ENCODE measurements around the gene JARID2. TPM values are rescaled to one million over a fixed set of nuclear protein-coding genes. Genes with fewer than 3 reads are reported as not detected.

JARID2 gene
- polyA plus RNA-seq, 1 donor from 2014 or later: 25.5 TPM

DNA sequence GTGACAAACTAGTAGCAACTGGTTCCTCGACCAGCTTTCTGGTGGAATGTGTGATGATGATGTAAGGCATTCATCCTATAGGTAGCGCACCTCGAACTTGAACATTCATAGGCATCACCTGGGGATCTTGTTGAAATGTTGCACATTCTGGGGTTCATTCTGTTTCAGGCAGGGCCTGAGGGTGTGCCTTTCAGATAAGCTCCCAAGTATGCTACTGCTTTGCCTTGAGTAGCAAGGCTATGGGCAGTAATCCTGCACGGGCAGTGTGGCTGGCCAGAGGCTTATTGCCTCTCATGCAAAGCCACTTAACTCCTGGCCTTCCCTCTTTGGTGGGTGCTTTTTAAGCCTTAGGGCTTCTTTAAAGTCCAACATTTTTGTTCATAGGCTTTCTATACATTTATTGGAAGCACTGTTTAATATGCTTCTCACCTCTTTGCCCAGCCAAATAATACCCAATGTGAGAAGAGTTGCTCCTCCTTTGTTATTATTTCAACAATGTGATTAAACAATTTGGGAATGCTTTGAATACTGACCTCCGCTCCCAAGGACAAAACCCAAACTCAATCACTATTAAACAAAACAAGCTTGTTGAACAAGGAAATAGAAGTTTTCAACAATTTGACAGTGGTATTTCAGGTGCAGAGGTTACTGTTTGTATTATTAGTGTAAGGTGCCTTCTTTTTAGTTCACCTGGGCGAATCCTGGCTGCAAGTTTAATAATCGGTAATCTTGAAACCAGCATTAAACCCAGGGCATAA lies 57.5 kb downstream of the JARID2 start:
- H3K4me3 ChIP-seq (ENCODE audit: low read length): no peak overlapping the region
- H3F3A ChIP-seq (ENCODE audit: insufficient read depth, low read length, poor library complexity, severe bottlenecking): no peaks in the 10 kb centered on the region
- H3K27ac ChIP-seq (ENCODE audit: low read length): no peak overlapping the region
- H3K9ac ChIP-seq (ENCODE audit: low read length): no peak overlapping the region
- no peaks in the 10 kb centered on the region for H3K9me2 ChIP-seq (ENCODE audit: insufficient read depth, low read length)
- no peaks in the 10 kb centered on the region for H3K27me3 ChIP-seq (ENCODE audit: insufficient read depth, low read depth, low read length)
- no peaks in the 10 kb centered on the region for H3K36me3 ChIP-seq (ENCODE audit: insufficient read depth, low read length)
- H4K20me1 ChIP-seq (ENCODE audit: insufficient read depth): no peaks in the 10 kb centered on the region
- H3K9me3 ChIP-seq (ENCODE audit: low read length): no peaks in the 10 kb centered on the region
- H3K4me2 ChIP-seq (ENCODE audit: low read length): no peak overlapping the region
- TF ChIP-seq POLR2AphosphoS5 (IDR thresholded peaks at IDR 0.05) (no peak), RAD21 (conservative IDR thresholded peaks at IDR 0.05) (no peak), SMC3 (conservative IDR thresholded peaks at IDR 0.05; ENCODE audit: poor library complexity) (no peak), TAF1 (IDR thresholded peaks at IDR 0.05; ENCODE audit: low read depth) (no peak)
- no peak overlapping the region for H2AFZ ChIP-seq (ENCODE audit: low read depth, low read length)
- peaks cover 44% of the 10 kb centered on the region for H3K79me2 ChIP-seq (replicated peaks; ENCODE audit: insufficient read depth, low read length)

DNA sequence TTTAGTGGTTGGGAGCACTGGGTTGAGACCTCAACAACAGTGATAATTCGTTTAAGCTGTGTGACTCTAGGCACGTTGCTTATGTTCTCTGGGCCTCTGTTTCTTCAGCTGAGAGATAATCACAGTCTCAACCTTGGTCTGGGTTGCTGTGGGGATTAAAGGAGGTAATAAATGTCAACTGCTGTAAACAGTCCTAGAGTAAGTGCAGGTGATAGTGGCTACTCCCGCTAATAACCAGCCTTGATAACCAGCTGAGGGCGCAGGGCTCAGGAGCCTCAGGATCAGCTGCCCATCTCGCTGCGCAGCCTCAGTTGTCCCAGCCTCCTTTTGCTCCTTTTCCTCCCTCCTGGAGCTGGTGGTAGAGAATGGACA lies 58.0 kb downstream of the JARID2 start:
- Histone ChIP-seq H3K27me3 (ENCODE audit: insufficient read depth, low read depth, low read length) (no peaks in the 10 kb centered on the region), H3F3A (ENCODE audit: insufficient read depth, low read length, poor library complexity, severe bottlenecking) (no peaks in the 10 kb centered on the region), H3K9me3 (ENCODE audit: low read length) (no peaks in the 10 kb centered on the region), H2AFZ (ENCODE audit: low read depth, low read length) (no peak overlapping the region), H3K4me3 (ENCODE audit: low read length) (no peak overlapping the region), H3K9me2 (ENCODE audit: insufficient read depth, low read length) (no peaks in the 10 kb centered on the region), H3K79me2 (replicated peaks; ENCODE audit: insufficient read depth, low read length) (peaks cover 49% of the 10 kb centered on the region), H3K27ac (ENCODE audit: low read length) (no peak overlapping the region), H4K20me1 (ENCODE audit: insufficient read depth) (no peaks in the 10 kb centered on the region), H3K9ac (ENCODE audit: low read length) (no peak overlapping the region), H3K4me2 (ENCODE audit: low read length) (no peak overlapping the region), H3K36me3 (ENCODE audit: insufficient read depth, low read length) (no peaks in the 10 kb centered on the region)
- no peak for TF ChIP-seq TAF1 (IDR thresholded peaks at IDR 0.05; ENCODE audit: low read depth)
- TF ChIP-seq POLR2AphosphoS5 (IDR thresholded peaks at IDR 0.05): no peak
- no peak for TF ChIP-seq EZH2 (IDR thresholded peaks at IDR 0.05; ENCODE audit: borderline replicate concordance, insufficient read depth, low read length, poor library complexity, severe bottlenecking)
- no peak for TF ChIP-seq CTCF (IDR thresholded peaks at IDR 0.05; ENCODE audit: poor library complexity, severe bottlenecking)
- no peak for TF ChIP-seq RAD21 (conservative IDR thresholded peaks at IDR 0.05)
- no peak for TF ChIP-seq SMC3 (conservative IDR thresholded peaks at IDR 0.05; ENCODE audit: poor library complexity)
- TF ChIP-seq EP300 (conservative IDR thresholded peaks at IDR 0.05; ENCODE audit: poor library complexity, severe bottlenecking): no peak
- no peak for TF ChIP-seq MXI1 (conservative IDR thresholded peaks at IDR 0.05; ENCODE audit: poor library complexity, severe bottlenecking)
- TF ChIP-seq, protein P1, sequence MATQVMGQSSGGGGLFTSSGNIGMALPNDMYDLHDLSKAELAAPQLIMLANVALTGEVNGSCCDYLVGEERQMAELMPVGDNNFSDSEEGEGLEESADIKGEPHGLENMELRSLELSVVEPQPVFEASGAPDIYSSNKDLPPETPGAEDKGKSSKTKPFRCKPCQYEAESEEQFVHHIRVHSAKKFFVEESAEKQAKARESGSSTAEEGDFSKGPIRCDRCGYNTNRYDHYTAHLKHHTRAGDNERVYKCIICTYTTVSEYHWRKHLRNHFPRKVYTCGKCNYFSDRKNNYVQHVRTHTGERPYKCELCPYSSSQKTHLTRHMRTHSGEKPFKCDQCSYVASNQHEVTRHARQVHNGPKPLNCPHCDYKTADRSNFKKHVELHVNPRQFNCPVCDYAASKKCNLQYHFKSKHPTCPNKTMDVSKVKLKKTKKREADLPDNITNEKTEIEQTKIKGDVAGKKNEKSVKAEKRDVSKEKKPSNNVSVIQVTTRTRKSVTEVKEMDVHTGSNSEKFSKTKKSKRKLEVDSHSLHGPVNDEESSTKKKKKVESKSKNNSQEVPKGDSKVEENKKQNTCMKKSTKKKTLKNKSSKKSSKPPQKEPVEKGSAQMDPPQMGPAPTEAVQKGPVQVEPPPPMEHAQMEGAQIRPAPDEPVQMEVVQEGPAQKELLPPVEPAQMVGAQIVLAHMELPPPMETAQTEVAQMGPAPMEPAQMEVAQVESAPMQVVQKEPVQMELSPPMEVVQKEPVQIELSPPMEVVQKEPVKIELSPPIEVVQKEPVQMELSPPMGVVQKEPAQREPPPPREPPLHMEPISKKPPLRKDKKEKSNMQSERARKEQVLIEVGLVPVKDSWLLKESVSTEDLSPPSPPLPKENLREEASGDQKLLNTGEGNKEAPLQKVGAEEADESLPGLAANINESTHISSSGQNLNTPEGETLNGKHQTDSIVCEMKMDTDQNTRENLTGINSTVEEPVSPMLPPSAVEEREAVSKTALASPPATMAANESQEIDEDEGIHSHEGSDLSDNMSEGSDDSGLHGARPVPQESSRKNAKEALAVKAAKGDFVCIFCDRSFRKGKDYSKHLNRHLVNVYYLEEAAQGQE (IDR thresholded peaks at IDR 0.05; ENCODE audit: borderline replicate concordance): no peak
